ENCODE measurements around the gene SCD. TPM values are rescaled to one million over a fixed set of nuclear protein-coding genes. Genes with fewer than 3 reads are reported as not detected.

The SCD gene
- total and polyA plus RNA-seq, 10 of the 15 experiments (the other 5 are each of a cell fraction or from before 2014, with no cell fraction given) = 68.7 to 279 (median 99.5) TPM

- TF ChIP-seq BCL3 (IDR thresholded peaks at IDR 0.05; ENCODE audit: borderline replicate concordance, insufficient read depth, low read depth, low read length, poor library complexity, severe bottlenecking) = no peak
- no peak for TF ChIP-seq ATF2 (IDR thresholded peaks at IDR 0.05; ENCODE audit: low read length)
- TF ChIP-seq NBN (IDR thresholded peaks at IDR 0.05) = no peak
- TF ChIP-seq CREM (IDR thresholded peaks at IDR 0.05; ENCODE audit: low read depth) = no peak
- TF ChIP-seq E2F4 (IDR thresholded peaks at IDR 0.05; ENCODE audit: low read depth, low read length) = no peak
- TF ChIP-seq IRF4 (IDR thresholded peaks at IDR 0.05; ENCODE audit: low read depth, low read length) = no peak
- TF ChIP-seq USF1 (IDR thresholded peaks at IDR 0.05; ENCODE audit: borderline replicate concordance, extremely low read length, insufficient read depth, low read depth, low read length) = no peak
- no peak for TF ChIP-seq IRF5 (IDR thresholded peaks at IDR 0.05; ENCODE audit: borderline replicate concordance)
Observed at GRCh38 chr10:100359529-100360150, 12.6 kb downstream of the SCD start (continued).

Measured in GM12878 (cell line).